Measurements from ENCODE around the gene RINL. TPM values are rescaled to one million over a fixed set of nuclear protein-coding genes. Genes with fewer than 3 reads are reported as not detected.

The RINL gene, protein sequence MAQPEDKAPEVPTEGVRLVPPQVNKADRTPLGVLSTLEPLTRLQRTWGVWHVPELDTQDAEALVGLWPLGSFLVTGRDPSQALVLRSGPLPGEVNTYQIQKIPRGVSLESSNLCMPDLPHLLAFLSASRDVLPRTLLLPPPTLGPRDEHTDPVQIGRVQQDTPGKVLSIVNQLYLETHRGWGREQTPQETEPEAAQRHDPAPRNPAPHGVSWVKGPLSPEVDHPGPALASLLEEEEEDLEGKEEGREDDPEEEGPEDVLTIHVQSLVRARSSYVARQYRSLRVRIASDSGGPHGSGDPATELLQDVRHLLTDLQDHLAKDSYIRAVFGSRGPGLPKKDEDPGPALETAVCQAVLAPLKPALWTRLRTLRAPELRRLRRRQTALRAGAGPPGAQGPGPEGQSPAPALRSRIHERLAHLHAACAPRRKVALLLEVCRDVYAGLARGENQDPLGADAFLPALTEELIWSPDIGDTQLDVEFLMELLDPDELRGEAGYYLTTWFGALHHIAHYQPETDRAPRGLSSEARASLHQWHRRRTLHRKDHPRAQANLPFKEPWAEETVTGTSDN
- total RNA-seq: 2.0 and 2.8 TPM in 2 replicates

DNA sequence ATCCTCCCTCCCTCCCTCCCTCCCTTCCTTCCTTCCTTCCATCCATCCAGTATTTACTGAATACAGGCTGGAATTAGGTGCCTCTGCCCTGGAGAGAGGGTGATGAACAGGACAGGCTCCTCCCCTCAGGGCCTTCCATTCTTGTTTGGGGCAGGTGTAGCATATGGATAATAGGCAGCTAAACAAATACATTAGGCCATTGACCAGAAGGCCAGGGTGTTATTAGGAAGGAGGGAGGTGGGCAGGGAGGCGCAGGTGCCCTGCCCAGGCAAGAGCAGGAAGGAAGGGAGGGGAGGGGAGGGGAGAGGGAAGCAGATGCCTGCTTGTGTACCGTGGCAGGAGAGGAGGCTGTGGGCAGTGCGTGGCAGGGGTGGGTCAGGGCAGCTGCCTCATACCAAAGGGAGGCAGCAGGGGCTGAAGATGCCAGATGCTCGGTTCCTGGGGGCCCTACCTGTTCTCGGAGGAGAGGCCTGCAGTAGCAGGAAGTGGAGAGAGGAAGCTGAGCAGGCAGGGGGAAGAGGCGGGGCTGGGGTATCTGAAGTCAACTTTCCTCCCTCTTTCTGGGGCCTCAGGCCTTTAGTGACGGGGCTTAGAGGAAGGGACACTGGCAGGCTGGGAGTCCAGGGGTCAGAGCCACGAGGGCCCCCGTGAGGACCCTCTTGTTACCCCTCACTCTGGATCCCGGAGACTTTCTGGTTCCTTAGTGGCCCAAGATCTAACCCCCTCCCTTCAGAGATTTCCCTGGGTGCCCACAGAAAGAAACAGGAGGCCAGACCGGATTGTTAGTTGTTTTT lies at the start of gene RINL:
RINL (minus strand) TSS at position 495 of the 794 bp plus-strand sequence. CDS start 1,533 bp downstream, outside the sequence.

DNA sequence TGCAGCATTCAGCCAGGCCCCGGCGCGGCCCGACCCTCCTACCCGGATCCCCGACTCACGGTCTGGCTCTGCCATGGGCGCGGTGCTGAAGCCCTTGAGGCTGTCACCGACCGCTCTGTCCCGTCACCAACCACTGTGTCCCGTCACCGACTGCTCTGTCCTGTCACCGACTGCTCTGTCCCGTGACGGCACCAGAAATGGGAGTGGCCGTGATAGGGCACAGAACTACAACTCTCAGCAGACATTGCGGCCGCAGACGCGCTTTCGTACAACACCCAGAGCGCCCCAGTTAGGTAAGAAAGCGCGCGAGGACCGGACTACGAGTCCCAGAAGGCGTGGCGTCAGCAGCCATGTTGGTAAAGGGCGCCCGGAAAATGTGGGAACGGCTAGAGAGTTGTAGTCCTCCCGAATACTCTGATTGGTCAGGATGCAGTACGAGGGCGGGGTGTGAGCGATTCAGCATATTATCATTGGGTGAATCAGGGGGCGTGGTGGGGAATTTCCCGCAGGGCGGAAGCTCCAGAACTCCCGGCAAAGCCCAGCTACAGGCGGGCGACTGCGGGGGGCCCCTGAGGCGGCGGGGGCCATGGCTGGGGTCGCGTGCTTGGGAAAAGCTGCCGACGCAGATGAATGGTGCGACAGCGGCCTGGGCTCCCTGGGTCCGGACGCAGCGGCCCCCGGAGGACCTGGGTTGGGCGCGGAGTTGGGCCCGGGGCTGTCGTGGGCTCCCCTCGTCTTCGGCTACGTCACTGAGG lies 21.5 kb upstream of the RINL start, which contains the start of the genes NFKBIB and SIRT2:
NFKBIB (plus strand) TSS at position 523 of the 755 bp plus-strand sequence; CDS start at position 587, 64 bp downstream.
SIRT2 (minus strand) TSS at position 172 of the 755 bp plus-strand sequence; CDS start at position 75, 97 bp downstream.

GRCh38 chr19:38849860-38850435 lies 28.1 kb downstream of the RINL start, which contains the start of gene HNRNPL:
TSS of gene HNRNPL (minus strand) at chr19:38849986. CDS start at chr19:38849966, 20 bp downstream.

Other genes with a start within 250 kb of the RINL start
- gene ACTN4, start 230.6 kb downstream of the RINL start, total RNA-seq: 345 and 354 TPM in 2 replicates
- gene CAPN12, start 133.8 kb downstream of the RINL start, total RNA-seq: 0.15 and 0.17 TPM in 2 replicates
- not detected in 2 replicates for gene LGALS7, start 104.8 kb downstream of the RINL start, total RNA-seq
- 0.73 TPM in 1 of 2 replicates, not detected in the other for gene LGALS7B, start 89.1 kb downstream of the RINL start, total RNA-seq
- not detected in 2 replicates for gene LGALS4, start 65.3 kb downstream of the RINL start, total RNA-seq
- 12.2 and 33.6 TPM in 2 replicates for gene ECH1, start 46.5 kb downstream of the RINL start, total RNA-seq
- 259 and 326 TPM in 2 replicates for gene HNRNPL, start 28.3 kb downstream of the RINL start, total RNA-seq
- gene SIRT2, start 21.3 kb upstream of the RINL start, total RNA-seq: 69.5 and 96.8 TPM in 2 replicates
- 9.9 and 17.5 TPM in 2 replicates for gene NFKBIB, start 21.7 kb upstream of the RINL start, total RNA-seq
- not detected in 2 replicates for gene CCER2, start 33.9 kb upstream of the RINL start, total RNA-seq
- gene SARS2, start 52.5 kb upstream of the RINL start, total RNA-seq: 13.9 and 14.5 TPM in 2 replicates
- 24.5 and 35.5 TPM in 2 replicates for gene MRPS12, start 52.7 kb upstream of the RINL start, total RNA-seq
- 28.1 and 49.3 TPM in 2 replicates for gene FBXO17, start 97.5 kb upstream of the RINL start, total RNA-seq
- 0.58 and 7.4 TPM in 2 replicates for gene FBXO27, start 154.3 kb upstream of the RINL start, total RNA-seq
- under 0.01 and 0.15 TPM in 2 replicates for gene ACP7, start 206.1 kb upstream of the RINL start, total RNA-seq
- gene PAK4, start 247.5 kb upstream of the RINL start, total RNA-seq: 7.8 and 11.8 TPM in 2 replicates

Data from smooth muscle cell of trachea (primary cell).